ENCODE measurements around the gene TUBB2B.
A peak's percentile ranks its signal among the peaks of the same experiment; 100 is the strongest.

The TUBB2B gene

GRCh38 chr6:3232017-3232945 lies 4.8 kb upstream of the TUBB2B start:
- DNase-seq (ENCODE audit: low spot score) = no peak
- TF ChIP-seq CTCF (IDR thresholded peaks at IDR 0.05) = no peak
- peak overlapping the region in 1 of 2 donors; percentile 79 for H3K27ac ChIP-seq
- H3K4me3 ChIP-seq = peak overlapping the region; percentile 75

GRCh38 chr6:3231247-3232016 lies 4.0 kb upstream of the TUBB2B start:
- Histone ChIP-seq H3K4me3 (peak overlapping the region; percentile 75), H3K27ac (peak overlapping the region in 1 of 2 donors; percentile 79)
- TF ChIP-seq CTCF (IDR thresholded peaks at IDR 0.05) = no peak
- DNase-seq (ENCODE audit: low spot score) = peak; percentile 79

GRCh38 chr6:3230900-3231246 lies 3.4 kb upstream of the TUBB2B start:
- DNase-seq (ENCODE audit: low spot score) = no peak
- TF ChIP-seq CTCF (IDR thresholded peaks at IDR 0.05) = no peak
- H3K27ac ChIP-seq = peak overlapping the region in 1 of 2 donors; percentile 79
- peak overlapping the region; percentile 75 for H3K4me3 ChIP-seq

- no peak for TF ChIP-seq CTCF (IDR thresholded peaks at IDR 0.05)
- Histone ChIP-seq H3K27ac (no peak overlapping the region), H3K4me3 (peak overlapping the region; percentile 78)
- DNase-seq (ENCODE audit: low spot score) = no peak
Observed at GRCh38 chr6:3230256-3230882, 2.9 kb upstream of the TUBB2B start.

GRCh38 chr6:3229566-3230178 lies 2.2 kb upstream of the TUBB2B start:
- Histone ChIP-seq H3K4me3 (peak overlapping the region; percentile 78), H3K27ac (no peak overlapping the region)
- no peak for DNase-seq (ENCODE audit: low spot score)
- no peak for TF ChIP-seq CTCF (IDR thresholded peaks at IDR 0.05)

GRCh38 chr6:3228771-3229565 lies 1.5 kb upstream of the TUBB2B start:
- no peak for TF ChIP-seq CTCF (IDR thresholded peaks at IDR 0.05)
- peak overlapping the region; percentile 78 for H3K4me3 ChIP-seq
- H3K27ac ChIP-seq = no peak overlapping the region
- DNase-seq (ENCODE audit: low spot score) = no peak
